Uterus (tissue), 2 donors: ENCODE data around the gene TMEM178A.
"Not testable (repeated sequence)": the region's sequence is repeated elsewhere in the genome, so short reads cannot be mapped to it uniquely, and the experiment has no call there.

ENCODE experiments used
- POLR2A ChIP-seq, 2 donors: fragments of 450-650 bp; IDR thresholded peaks; one replicate each; pipeline ENCODE4 v1.6.1; 2016; ENCODE audit warnings: antibody characterized with exemption in 2 of 2, mild to moderate bottlenecking in 1 of 2, moderate library complexity in 1 of 2
- TF ChIP-seq, protein P1 (sequence below), 4 experiments: fragments of 200-600 bp in 2 of 4; fragments of 450-650 bp in 2 of 4; sonication (generic) in 2 of 4; IDR thresholded peaks; one replicate each; pipeline ENCODE4 v1.5.1; 2016 to 2019; ENCODE audit warnings: antibody characterized with exemption in 4 of 4, mild to moderate bottlenecking in 2 of 4, moderate library complexity in 1 of 4

DNA sequence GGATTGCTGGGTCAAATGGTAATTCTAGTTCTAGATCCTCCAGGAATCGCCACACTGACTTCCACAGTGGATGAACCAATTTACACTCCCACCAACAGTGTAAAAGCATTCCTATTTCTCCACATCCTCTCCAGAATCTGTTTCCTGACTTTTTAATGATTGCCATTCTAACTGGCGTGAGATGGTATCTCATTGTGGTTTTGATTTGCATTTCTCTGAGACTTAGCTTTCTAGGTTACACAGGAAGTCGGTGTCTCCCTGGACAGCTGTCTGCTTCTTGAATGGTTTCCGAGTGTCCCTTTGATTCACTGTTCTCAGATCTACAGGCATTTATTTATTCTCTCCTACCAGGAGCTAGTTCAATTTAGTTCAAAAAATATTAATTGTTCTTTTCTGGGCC, 62.4 kb downstream of the TMEM178A start:
- TF ChIP-seq, protein P1, sequence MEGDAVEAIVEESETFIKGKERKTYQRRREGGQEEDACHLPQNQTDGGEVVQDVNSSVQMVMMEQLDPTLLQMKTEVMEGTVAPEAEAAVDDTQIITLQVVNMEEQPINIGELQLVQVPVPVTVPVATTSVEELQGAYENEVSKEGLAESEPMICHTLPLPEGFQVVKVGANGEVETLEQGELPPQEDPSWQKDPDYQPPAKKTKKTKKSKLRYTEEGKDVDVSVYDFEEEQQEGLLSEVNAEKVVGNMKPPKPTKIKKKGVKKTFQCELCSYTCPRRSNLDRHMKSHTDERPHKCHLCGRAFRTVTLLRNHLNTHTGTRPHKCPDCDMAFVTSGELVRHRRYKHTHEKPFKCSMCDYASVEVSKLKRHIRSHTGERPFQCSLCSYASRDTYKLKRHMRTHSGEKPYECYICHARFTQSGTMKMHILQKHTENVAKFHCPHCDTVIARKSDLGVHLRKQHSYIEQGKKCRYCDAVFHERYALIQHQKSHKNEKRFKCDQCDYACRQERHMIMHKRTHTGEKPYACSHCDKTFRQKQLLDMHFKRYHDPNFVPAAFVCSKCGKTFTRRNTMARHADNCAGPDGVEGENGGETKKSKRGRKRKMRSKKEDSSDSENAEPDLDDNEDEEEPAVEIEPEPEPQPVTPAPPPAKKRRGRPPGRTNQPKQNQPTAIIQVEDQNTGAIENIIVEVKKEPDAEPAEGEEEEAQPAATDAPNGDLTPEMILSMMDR (IDR thresholded peaks at IDR 0.05), result not testable (repeated sequence)
- not testable (repeated sequence) for TF ChIP-seq POLR2A (IDR thresholded peaks at IDR 0.05)
